Astrocyte of the spinal cord (primary cell): ENCODE measurements around the gene UBL7.
A peak's percentile ranks its signal among the peaks of the same experiment; 100 is the strongest.
"Not testable (repeated sequence)": the region's sequence is repeated elsewhere in the genome, so short reads cannot be mapped to it uniquely, and the experiment has no call there.

ENCODE experiments used
- DNase-seq: peaks from one replicate; pipeline ENCODE4 v3.0.0; 2011; ENCODE audit warnings: low read depth, low spot score
- H3K4me3 ChIP-seq: 2 replicates; pipeline ENCODE4 v1.5.1; 2011; ENCODE audit warnings: low read depth, mild to moderate bottlenecking, low read length, moderate library complexity
- in situ Hi-C: cut with HindIII; loops from 2 replicates; pipeline ENCODE4 v1.10.0; 2017; ENCODE audit warnings: low sequenced_read_pairs
- TF ChIP-seq, protein P1 (sequence below): IDR thresholded peaks from 2 replicates; pipeline ENCODE4 v1.5.1; 2012; ENCODE audit warnings: low read depth, mild to moderate bottlenecking, low read length, inconsistent platforms

The UBL7 gene

DNA sequence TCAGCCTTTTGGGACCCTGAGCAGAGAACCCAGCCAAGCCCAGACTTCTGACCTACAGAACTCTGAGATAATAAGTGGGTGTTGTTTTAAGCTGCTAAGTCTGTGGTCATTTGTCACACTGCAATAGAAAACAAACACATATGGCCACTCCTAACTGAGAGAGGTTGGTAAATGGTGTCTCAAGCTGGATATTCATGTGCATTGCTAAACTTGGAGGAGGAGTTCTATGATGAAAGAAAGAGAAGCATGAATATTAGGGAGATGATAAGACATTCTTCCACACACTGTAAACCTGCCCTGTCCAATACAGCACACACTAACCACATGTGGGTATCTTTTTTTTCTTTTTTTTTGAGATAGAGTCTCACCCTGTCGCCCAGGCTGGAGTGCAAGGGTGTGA, 27.8 kb upstream of the UBL7 start:
- in situ Hi-C loops = no loop called here
- TF ChIP-seq, protein P1, sequence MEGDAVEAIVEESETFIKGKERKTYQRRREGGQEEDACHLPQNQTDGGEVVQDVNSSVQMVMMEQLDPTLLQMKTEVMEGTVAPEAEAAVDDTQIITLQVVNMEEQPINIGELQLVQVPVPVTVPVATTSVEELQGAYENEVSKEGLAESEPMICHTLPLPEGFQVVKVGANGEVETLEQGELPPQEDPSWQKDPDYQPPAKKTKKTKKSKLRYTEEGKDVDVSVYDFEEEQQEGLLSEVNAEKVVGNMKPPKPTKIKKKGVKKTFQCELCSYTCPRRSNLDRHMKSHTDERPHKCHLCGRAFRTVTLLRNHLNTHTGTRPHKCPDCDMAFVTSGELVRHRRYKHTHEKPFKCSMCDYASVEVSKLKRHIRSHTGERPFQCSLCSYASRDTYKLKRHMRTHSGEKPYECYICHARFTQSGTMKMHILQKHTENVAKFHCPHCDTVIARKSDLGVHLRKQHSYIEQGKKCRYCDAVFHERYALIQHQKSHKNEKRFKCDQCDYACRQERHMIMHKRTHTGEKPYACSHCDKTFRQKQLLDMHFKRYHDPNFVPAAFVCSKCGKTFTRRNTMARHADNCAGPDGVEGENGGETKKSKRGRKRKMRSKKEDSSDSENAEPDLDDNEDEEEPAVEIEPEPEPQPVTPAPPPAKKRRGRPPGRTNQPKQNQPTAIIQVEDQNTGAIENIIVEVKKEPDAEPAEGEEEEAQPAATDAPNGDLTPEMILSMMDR = no peak
- no peak overlapping the region for H3K4me3 ChIP-seq
- no peak for DNase-seq

DNA sequence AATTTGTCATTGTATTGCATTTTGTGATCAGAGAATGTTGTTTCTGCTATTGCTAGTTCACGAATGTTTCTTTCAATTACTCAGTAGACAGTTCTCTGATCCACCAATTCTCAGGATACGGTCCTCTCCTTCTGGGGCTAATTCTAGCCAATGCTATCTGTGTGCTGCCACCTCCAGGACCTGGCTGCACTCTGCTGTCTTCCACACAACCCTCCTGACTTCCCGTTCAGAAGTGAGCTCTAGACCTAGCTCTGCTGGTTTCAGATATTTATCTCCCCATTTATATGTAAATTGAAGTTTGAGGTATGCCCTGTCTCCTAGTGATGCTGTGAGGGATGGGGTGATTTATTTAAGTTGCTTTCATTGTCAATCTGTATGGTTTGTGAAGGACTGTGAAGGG, 21.7 kb upstream of the UBL7 start:
- no peak overlapping the region for H3K4me3 ChIP-seq
- in situ Hi-C loops = no loop called here
- TF ChIP-seq, protein P1 = peak; percentile 30
- DNase-seq = no peak

DNA sequence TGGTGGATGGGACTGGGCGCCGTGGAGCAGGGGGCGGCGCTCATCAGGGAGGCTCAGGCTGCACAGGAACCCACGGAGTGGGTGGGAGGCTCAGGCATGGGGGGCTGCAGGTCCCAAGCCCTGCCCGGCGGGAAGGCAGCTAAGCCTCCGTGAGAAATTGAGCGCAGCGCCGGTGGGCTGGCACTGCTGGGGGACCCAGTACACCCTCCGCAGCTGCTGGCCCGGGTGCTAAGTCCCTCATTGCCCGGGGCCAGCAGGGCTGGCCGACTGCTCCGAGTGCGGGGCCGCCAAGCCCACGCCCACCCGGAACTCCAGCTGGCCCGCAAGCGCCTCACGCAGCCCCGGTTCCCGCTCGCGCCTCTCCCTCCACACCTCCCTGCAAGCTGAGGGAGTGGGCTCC, 19.4 kb upstream of the UBL7 start:
- in situ Hi-C loops, DNase-seq, H3K4me3 ChIP-seq: not testable (repeated sequence)

DNA sequence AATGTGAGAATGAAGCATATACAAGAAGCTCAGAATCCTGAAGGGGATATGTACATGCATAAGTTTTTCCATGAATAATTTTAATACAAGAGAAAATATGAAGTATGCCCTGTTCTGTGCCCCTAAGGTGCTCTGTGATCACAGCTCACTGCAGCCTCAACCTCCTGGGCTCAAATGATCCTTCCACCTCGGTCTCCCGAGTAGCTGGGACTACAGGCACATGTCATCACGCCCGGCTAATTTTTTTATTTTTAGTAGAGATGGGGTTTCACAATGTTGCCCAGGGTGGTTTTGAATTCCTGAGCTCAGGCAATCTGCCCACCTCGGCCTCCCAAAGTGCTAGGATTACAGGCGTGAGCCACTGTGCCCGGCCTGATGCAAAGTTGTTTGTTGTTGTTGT, 10.7 kb upstream of the UBL7 start:
- DNase-seq, in situ Hi-C loops, H3K4me3 ChIP-seq: not testable (repeated sequence)

DNA sequence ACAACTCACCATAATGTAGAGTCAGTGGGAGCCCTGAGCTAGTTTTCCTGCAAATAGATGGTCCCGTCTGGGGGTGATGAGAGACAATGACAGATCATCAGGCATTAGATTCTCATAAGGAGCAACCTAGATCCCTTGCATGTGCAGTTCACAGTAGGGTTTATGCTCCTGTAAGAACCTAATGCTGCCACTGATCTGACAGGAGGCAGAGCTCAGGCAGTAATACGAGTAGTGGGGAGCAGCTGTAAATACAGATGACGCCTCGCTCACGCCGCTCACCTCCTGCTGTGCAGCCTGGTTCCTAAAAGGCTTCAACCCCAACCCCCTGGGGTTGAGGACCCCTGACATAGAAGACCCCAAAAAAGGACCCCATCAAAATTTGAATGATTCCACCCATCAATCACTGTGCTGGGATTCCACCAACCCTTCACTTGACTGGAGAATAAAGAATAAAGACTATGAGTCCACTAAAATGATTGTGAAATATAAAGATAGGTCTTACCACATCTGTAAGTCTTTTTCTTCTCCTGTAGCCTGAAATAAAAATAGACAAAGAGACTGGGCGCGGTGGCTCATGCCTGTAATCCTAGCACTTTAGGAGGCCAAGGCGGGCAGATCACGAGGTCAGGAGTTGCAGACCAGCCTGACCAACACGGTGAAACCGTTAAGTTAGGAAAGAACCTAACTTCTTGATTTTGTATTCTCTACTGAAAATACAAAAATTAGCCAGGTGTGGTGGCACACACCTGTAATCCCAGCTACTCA, 9.9 kb upstream of the UBL7 start:
- no peak overlapping the region for H3K4me3 ChIP-seq
- DNase-seq = no peak
- TF ChIP-seq, protein P1 = no peak
- in situ Hi-C loops = no loop called here

DNA sequence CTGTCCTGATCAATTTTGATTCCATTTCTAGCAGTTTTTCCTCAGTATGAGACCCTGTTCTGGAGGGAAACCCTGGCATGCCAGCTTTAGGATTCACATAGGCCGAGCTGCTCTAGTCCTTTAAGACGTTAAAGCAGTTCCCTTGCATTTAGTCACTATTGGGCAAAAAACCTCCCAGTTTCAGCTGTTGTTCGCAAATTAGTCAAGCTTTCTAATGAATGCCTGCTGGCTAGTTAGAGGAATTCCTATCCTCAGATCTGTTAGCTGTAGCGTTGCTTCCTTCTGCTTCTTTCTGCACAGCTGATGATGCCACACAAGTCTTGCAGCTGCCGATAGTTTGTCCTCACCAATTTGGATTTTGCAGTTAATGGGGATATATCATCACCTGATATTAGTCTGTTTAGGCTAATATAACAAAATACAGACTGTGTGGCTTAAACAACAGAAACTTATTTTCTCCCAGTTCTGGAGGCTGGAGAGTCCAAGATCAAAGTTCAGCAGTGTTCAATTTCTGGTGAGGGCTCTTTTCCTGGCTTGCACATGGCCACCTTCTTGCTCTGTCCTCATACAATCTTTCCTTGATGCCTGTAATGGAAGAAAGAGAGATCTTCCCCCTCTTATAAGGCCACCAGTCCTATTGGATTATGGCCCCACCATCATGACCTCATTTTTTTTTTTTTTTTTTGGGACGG, 7.5 kb upstream of the UBL7 start:
- no peak overlapping the region for H3K4me3 ChIP-seq
- no peak for DNase-seq
- in situ Hi-C loops = no loop called here
- TF ChIP-seq, protein P1 = no peak

DNA sequence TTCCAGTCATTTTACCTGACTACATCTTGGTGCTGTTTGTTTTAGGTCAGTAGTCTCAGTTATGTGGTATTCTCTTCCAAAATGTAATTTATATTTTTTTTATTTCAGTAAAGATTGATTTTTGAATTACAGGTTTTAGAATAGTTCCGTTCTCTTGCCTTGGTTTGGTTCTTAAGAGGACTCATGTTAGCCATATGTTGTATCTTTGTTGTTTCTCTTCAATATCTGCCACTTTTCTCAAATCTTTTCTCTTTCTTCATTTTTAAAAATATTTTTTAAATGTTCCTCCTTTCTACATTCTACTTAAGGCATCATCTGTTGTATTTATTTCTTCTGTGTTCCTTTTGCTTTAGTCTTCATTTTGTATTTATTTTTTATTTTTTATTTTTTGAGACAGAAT, 5.6 kb upstream of the UBL7 start:
- H3K4me3 ChIP-seq = no peak overlapping the region
- TF ChIP-seq, protein P1 = no peak
- DNase-seq = no peak
- in situ Hi-C loops = no loop called here
